SKM-1 treated with dmso at 0.1 percent for 144 hours (cell line): ENCODE results near the gene GTF3C4.

ENCODE experiments used
- DNase-seq: peaks from one replicate; lab custom pipeline; 2025; ENCODE audit not compliant: unreplicated experiment; lab: John Stamatoyannopoulos, UW

The GTF3C4 gene

DNA sequence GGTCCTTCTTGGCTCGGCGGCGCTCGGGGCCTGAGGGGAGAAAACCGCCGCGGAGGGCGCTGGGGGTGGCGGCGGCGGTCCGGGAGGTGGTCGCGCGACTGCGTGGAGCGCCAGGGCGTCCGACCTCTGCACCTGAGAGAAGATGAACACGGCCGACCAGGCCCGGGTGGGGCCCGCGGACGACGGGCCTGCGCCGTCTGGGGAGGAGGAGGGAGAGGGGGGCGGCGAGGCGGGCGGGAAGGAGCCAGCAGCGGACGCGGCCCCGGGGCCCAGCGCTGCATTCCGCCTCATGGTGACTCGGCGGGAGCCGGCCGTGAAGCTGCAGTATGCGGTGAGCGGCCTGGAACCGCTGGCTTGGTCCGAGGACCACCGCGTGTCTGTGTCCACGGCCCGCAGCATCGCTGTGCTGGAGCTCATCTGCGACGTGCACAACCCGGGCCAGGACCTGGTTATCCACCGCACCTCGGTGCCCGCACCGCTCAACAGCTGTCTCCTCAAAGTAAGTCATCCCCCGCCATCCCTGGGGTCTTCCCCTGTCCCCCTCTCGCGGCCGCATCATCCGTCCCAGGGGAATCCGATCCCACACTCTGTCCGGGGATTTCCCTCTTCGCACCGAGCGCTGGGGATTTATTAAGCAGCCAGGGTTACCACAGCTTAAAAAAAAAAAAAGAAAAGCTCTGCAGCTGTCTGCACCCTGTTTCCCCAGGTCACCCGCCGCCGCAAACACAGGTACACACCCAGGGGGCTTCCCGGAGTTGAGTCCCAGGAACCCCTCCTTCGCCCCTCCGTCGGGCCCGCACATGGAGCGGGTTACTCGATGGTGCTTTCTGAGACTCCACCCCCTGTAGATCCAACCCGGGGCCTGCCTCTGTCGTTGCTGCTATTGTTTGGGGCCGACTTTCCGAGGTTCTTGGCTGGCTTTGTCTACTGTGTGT, at the start of gene GTF3C4:
Gene GTF3C4, plus strand, starts transcription at position 8 of the 935 bp plus-strand sequence. Its CDS starts 135 bp downstream, at position 143.
- DNase-seq = no peak

DNA sequence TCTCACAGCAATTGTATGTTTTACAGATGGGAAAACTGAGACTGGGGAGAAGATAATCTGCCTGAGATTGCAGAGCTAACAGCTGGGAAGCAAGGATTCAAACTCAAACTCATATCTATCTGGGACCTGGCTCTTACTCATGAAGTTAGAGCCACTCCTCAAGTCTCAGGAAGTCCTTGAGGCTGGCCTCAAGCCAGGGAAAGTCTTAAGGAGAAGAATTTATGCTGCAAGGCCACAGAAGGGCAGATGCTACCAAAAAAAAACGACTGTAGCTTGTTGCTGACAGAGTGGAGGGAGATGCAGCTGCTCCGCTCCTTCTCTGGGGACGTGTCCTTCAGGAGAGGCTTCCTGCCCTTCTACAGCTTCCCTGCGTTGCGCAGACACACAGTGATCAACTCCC, 48.1 kb upstream of the GTF3C4 start:
- no peak for DNase-seq

- no peak for DNase-seq
Observed at GRCh38 chr9:132626285-132626684, 44.0 kb upstream of the GTF3C4 start.

DNA sequence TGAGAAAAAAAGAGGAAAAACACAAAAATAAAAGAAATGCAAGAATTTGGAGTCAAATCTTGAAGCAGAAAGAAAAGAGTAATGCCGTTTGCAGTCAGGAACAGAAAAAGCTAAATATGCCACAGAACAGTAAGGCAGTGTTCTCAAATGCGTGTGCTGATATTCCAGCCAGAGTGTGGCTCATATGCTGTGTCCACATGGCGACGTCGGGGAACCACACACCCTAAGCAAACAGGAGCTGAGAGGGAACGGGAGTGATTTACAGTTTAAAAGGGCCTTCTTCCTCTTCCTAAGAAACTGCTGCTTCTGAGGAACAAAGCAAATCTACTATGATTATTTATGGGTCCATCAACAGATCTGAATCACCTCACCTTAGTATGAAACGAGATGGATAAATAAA, 43.2 kb upstream of the GTF3C4 start:
- no peak for DNase-seq

- no peak for DNase-seq
Observed at GRCh38 chr9:132627594-132627993, 42.7 kb upstream of the GTF3C4 start.

GRCh38 chr9:132628746-132629145, 41.5 kb upstream of the GTF3C4 start:
- no peak for DNase-seq

DNA sequence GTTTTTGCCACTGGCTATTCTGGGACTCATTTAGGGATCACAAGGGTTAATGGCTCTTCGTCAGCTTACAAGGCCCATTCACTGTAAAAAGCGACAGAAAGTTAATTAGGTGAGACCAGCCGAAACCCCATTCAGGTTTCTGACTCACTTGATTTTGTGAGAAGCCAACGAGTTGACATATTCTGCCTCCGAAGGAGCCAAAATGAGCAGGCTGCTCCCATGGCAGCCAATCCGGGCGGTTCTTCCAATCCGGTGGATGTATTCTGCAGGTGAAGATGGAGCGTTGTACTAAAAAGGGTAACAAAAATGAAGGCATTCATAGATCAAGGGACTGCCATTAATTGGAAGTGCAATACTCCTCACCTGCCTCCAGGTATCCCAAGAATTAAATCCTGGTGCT, 40.1 kb upstream of the GTF3C4 start:
- no peak for DNase-seq

DNA sequence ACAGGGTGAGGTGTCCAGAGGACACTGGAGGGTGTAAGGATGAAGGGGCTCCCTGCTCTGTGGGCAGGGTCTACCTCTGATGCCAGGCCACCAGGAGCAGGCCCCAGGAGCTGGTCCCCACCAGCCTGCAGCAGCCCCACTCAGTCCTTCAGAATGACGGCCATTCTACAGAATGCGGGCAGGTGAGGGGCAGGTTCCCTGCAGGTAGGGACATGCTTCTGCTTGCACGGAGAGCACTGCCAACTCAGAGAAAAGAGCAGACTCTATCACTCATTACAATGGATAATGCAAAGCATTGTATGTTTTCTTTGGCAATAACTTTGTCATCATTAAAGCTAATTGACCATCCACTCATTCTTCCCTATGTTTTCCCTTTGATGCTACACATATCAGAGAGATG, 39.5 kb upstream of the GTF3C4 start:
- no peak for DNase-seq

GRCh38 chr9:132631280-132631679, 39.0 kb upstream of the GTF3C4 start:
- DNase-seq = no peak

- DNase-seq = no peak
Observed at GRCh38 chr9:132631685-132632084, 38.6 kb upstream of the GTF3C4 start.

DNA sequence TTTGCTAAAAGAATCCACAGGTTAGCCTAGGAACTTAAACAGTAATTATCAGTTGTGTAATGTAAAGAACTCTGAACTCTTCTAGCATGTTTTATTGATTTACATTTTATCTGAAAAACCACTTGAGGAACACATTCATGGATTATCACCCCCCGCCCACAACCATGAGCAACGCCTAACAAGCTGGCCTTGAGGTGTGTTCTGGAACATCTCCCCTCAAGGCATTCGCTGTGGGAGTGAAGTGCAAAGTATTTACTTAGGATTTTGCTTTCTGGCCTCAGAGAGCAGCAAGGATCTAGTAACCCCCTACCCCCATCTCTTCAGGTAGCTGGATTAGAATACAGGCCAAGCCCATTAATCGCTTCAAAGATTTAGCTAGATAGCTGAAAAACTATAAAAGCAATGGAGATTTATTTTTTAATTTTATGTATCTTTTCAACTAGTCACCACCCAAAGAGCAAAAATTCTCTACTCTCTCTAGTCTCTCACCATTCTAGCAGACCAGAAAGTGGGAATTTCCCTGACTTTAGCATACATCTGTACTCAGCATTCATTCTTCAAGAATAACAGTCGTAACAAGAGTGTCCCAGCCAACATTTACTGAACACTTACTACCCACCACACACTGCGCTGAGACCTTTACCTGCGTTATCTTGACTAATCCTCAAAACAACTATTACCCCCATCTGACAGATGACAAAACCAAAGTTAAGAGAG, 37.7 kb upstream of the GTF3C4 start:
- no peak for DNase-seq

DNA sequence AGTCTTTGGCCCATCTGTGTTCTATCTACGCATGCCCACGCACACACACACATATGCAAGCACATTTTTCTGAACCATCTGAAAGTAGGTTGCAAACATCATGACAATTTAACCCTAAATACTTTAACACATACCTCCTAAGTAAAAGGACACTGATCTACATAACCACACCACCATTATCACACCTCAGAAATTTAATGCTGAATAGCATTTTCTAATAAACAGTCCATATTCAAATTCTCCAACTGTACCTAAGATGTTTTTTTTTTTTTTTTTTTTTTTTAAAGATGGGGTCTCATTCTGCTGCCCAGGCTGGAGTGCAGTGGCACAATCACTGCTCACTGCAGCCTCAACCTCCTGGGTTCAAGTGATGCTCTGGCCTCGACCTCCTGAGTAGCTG, 35.9 kb upstream of the GTF3C4 start:
- no peak for DNase-seq

DNA sequence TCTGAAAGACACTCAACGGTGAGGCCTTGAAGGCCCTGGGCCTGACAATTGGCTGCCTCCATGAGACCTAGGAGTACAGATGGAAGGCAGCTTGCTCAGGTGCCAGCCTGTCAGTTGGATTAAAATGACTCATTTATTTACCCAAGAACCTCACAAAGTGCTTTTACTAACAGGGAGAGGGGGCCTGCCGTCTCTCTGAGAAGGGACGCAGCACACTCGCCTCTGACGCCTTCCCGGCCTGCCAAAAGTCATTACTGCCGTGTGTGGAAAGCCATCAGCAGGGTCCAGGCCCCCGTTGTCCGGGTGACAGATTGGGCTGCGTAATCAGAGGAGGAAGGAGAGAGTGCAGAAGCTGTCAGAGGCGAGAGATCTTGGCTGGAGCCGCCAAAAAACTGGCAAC, 32.9 kb upstream of the GTF3C4 start:
- DNase-seq = no peak

GRCh38 chr9:132637801-132638200, 32.5 kb upstream of the GTF3C4 start:
- no peak for DNase-seq

- no peak for DNase-seq
Observed at GRCh38 chr9:132638240-132638639, 32.0 kb upstream of the GTF3C4 start.

DNA sequence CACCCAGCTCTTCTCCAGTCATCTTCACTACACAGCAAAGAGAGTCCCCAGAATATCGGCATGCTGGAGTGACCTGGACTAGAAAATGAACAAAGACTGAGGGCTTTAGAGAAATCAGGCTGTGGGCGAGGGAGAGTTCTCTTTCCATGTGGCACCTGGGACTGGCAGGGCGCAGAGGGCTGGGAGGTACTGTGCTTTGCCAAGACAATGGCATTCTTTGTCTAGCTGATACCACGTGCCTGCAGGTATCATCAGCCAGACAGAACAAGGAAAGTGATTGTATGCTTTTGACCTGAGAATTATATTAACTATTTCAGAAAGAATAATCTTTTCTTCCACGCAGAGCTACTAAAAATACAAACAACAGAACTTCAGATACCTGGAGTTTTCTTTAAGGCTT, 30.9 kb upstream of the GTF3C4 start:
- DNase-seq = no peak

GRCh38 chr9:132641216-132641615, 29.0 kb upstream of the GTF3C4 start:
- no peak for DNase-seq

GRCh38 chr9:132644251-132644650, 26.0 kb upstream of the GTF3C4 start:
- no peak for DNase-seq

GRCh38 chr9:132645306-132645705, 25.0 kb upstream of the GTF3C4 start:
- no peak for DNase-seq

DNA sequence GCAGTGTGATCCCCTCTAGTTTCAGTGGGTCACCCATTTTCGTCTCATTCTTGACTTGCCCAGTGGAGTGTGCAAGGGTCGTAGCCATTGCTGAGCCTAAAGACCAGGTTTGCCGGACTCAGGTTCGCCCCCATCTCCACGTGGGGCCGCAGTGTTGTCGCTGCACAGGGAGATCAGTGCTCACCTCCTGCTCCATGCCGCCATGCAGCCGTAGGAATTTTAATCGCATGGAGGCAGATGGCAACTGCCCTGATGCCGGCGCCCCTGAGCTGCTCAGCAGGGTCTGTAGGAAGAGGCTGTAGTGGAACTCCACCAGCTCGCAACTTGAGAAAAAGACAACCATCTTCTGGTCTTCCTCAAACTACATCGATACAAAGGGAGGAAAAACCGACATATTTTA, 24.6 kb upstream of the GTF3C4 start:
- DNase-seq = no peak

GRCh38 chr9:132646726-132647125, 23.5 kb upstream of the GTF3C4 start:
- no peak for DNase-seq

- DNase-seq = no peak
Observed at GRCh38 chr9:132647355-132647754, 22.9 kb upstream of the GTF3C4 start.
